Measurements from ENCODE around the gene NEDD4L.

NEDD4L gene

GRCh38 chr18:58058720-58059119 lies 14.7 kb downstream of the NEDD4L start:
- ATAC-seq: no peak
- TF ChIP-seq CREB5 (CRISPR knock-in tag; IDR thresholded peaks at IDR 0.05; ENCODE audit: low read depth) (no peak), CSRNP3 (CRISPR knock-in tag; IDR thresholded peaks at IDR 0.05) (no peak), TSHZ2 (CRISPR knock-in tag; IDR thresholded peaks at IDR 0.05) (no peak), PPARA (CRISPR knock-in tag; IDR thresholded peaks at IDR 0.05; ENCODE audit: borderline replicate concordance) (no peak), RARB (CRISPR knock-in tag; IDR thresholded peaks at IDR 0.05) (no peak), TOX (CRISPR knock-in tag; IDR thresholded peaks at IDR 0.05; ENCODE audit: borderline replicate concordance) (no peak), ZNF565 (CRISPR knock-in tag; conservative IDR thresholded peaks at IDR 0.05; ENCODE audit: low read depth) (no peak), PATZ1 (CRISPR knock-in tag; IDR thresholded peaks at IDR 0.05; ENCODE audit: borderline replicate concordance) (no peak), OSR1 (CRISPR knock-in tag; IDR thresholded peaks at IDR 0.05) (no peak), SNAI2 (CRISPR knock-in tag; IDR thresholded peaks at IDR 0.05) (no peak), BACH2 (CRISPR knock-in tag; IDR thresholded peaks at IDR 0.05; ENCODE audit: borderline replicate concordance) (no peak), ZC3H10 (CRISPR knock-in tag; IDR thresholded peaks at IDR 0.05) (no peak), GLIS3 (CRISPR knock-in tag; IDR thresholded peaks at IDR 0.05) (no peak), ESRRG (CRISPR knock-in tag; IDR thresholded peaks at IDR 0.05) (no peak), ZNF70 (CRISPR knock-in tag; IDR thresholded peaks at IDR 0.05) (no peak), ISL1 (CRISPR knock-in tag; IDR thresholded peaks at IDR 0.05) (no peak), ZFP30 (CRISPR knock-in tag; IDR thresholded peaks at IDR 0.05) (no peak)

- TF ChIP-seq PATZ1 (CRISPR knock-in tag; IDR thresholded peaks at IDR 0.05; ENCODE audit: borderline replicate concordance) (no peak), ZNF565 (CRISPR knock-in tag; conservative IDR thresholded peaks at IDR 0.05; ENCODE audit: low read depth) (no peak), PPARA (CRISPR knock-in tag; IDR thresholded peaks at IDR 0.05; ENCODE audit: borderline replicate concordance) (no peak)
- no peak for ATAC-seq
These were observed 16.2 kb downstream of the NEDD4L start for GRCh38 chr18:58060254-58060653.

GRCh38 chr18:58061349-58061748 lies 17.3 kb downstream of the NEDD4L start:
- TF ChIP-seq ESRRG (CRISPR knock-in tag; IDR thresholded peaks at IDR 0.05): no peak
- TF ChIP-seq RARB (CRISPR knock-in tag; IDR thresholded peaks at IDR 0.05): no peak
- no peak for TF ChIP-seq ISL1 (CRISPR knock-in tag; IDR thresholded peaks at IDR 0.05)
- no peak for TF ChIP-seq ZFP3 (CRISPR knock-in tag; IDR thresholded peaks at IDR 0.05)
- no peak for TF ChIP-seq CSDC2 (CRISPR knock-in tag; IDR thresholded peaks at IDR 0.05)
- TF ChIP-seq ZNF70 (CRISPR knock-in tag; IDR thresholded peaks at IDR 0.05): no peak
- TF ChIP-seq ZNF8 (CRISPR knock-in tag; IDR thresholded peaks at IDR 0.05): no peak
- TF ChIP-seq TOX (CRISPR knock-in tag; IDR thresholded peaks at IDR 0.05; ENCODE audit: borderline replicate concordance): no peak
- TF ChIP-seq BACH2 (CRISPR knock-in tag; IDR thresholded peaks at IDR 0.05; ENCODE audit: borderline replicate concordance): no peak
- TF ChIP-seq POU6F1 (CRISPR knock-in tag; IDR thresholded peaks at IDR 0.05; ENCODE audit: borderline replicate concordance, low read depth): no peak
- TF ChIP-seq PPARA (CRISPR knock-in tag; IDR thresholded peaks at IDR 0.05; ENCODE audit: borderline replicate concordance): no peak
- no peak for TF ChIP-seq ZFP30 (CRISPR knock-in tag; IDR thresholded peaks at IDR 0.05)
- TF ChIP-seq SNAI2 (CRISPR knock-in tag; IDR thresholded peaks at IDR 0.05): no peak
- TF ChIP-seq OSR1 (CRISPR knock-in tag; IDR thresholded peaks at IDR 0.05): no peak
- ATAC-seq: no peak
